ENCODE data around the gene TKFC. TPM values are rescaled to one million over a fixed set of nuclear protein-coding genes. Genes with fewer than 3 reads are reported as not detected.

Gene TKFC
- total RNA-seq, 4 donors from 2014 or later = 6.7 to 14.8 (median 11.8) TPM

GRCh38 chr11:61292356-61292755 is 40.7 kb upstream of the TKFC start:
- TF ChIP-seq POLR2A (IDR thresholded peaks at IDR 0.05) (no peak), CTCF (IDR thresholded peaks at IDR 0.05 in 4 of 5, conservative IDR thresholded peaks at IDR 0.05 in 1 of 5) (no peak)
- Histone ChIP-seq H3K27ac (no peak overlapping the region), H3K36me3 (no peaks in the 10 kb centered on the region), H3K4me3 (no peak overlapping the region), H3K4me1 (peaks cover 12 to 20% of the 10 kb centered on the region in 2 donors), H3K27me3 (peaks cover 0 to 9% (median 7%) of the 10 kb centered on the region in 3 donors), H3K9me3 (no peaks in the 10 kb centered on the region)
- intact Hi-C loops (cut with DNase I; ENCODE audit: low total_unique reads) (no loop called here), in situ Hi-C loops (cut with MboI; ENCODE audit: low sequenced_read_pairs in 4 of 4) (no loop called here)
- ATAC-seq (no peak), DNase-seq (no peak)

GRCh38 chr11:61293867-61294716 is 38.9 kb upstream of the TKFC start:
- Histone ChIP-seq H3K36me3 (peaks cover 0 to 2% of the 10 kb centered on the region in 2 donors), H3K27me3 (peaks cover 0 to 9% (median 7%) of the 10 kb centered on the region in 3 donors), H3K4me1 (peaks cover 16 to 20% of the 10 kb centered on the region in 2 donors), H3K9me3 (no peaks in the 10 kb centered on the region), H3K4me3 (peak overlapping the region; percentile 45 to 72 (median 57)), H3K27ac (no peak overlapping the region)
- in situ Hi-C loops (cut with MboI; ENCODE audit: low sequenced_read_pairs in 4 of 4) (no loop called here), intact Hi-C loops (cut with DNase I; ENCODE audit: low total_unique reads) (no loop called here)
- peak; percentile 12 to 23 for ATAC-seq
- DNase-seq = peak; percentile 6 to 21
- TF ChIP-seq POLR2A (IDR thresholded peaks at IDR 0.05) (no peak), CTCF (IDR thresholded peaks at IDR 0.05 in 4 of 5, conservative IDR thresholded peaks at IDR 0.05 in 1 of 5) (no peak)

GRCh38 chr11:61294717-61295595 is 38.1 kb upstream of the TKFC start, which contains the start of gene VWCE:
Gene VWCE (minus strand): TSS chr11:61295316. CDS start chr11:61295037, 279 bp downstream.
- peaks cover 0 to 10% of the 10 kb centered on the region in 2 donors for H3K36me3 ChIP-seq
- H3K4me1 ChIP-seq = peaks cover 16 to 20% of the 10 kb centered on the region in 2 donors
- H3K4me3 ChIP-seq = peak within 1 kb of the TSS; percentile 45 to 72 (median 57)
- intact Hi-C loops (cut with DNase I; ENCODE audit: low total_unique reads) (no loop called here), in situ Hi-C loops (cut with MboI; ENCODE audit: low sequenced_read_pairs in 4 of 4) (no loop called here)
- no peaks in the 10 kb centered on the region for H3K9me3 ChIP-seq
- DNase-seq (peak in 1 of 2 donors; percentile 16), ATAC-seq (peak; percentile 20 to 39)
- no peak within 1 kb of the TSS for H3K27ac ChIP-seq
- TF ChIP-seq POLR2A (IDR thresholded peaks at IDR 0.05) (no peak), CTCF (IDR thresholded peaks at IDR 0.05 in 4 of 5, conservative IDR thresholded peaks at IDR 0.05 in 1 of 5) (no peak)
- H3K27me3 ChIP-seq = peaks cover 0 to 9% (median 7%) of the 10 kb centered on the region in 3 donors

GRCh38 chr11:61295596-61295926 is 37.5 kb upstream of the TKFC start:
- H3K27me3 ChIP-seq = peaks cover 0 to 9% (median 7%) of the 10 kb centered on the region in 3 donors
- H3K4me1 ChIP-seq = peaks cover 16 to 20% of the 10 kb centered on the region in 2 donors
- intact Hi-C loops (cut with DNase I; ENCODE audit: low total_unique reads) (no loop called here), in situ Hi-C loops (cut with MboI; ENCODE audit: low sequenced_read_pairs in 4 of 4) (no loop called here)
- peak overlapping the region; percentile 45 to 72 (median 57) for H3K4me3 ChIP-seq
- no peak overlapping the region for H3K27ac ChIP-seq
- no peaks in the 10 kb centered on the region for H3K9me3 ChIP-seq
- ATAC-seq = no peak
- TF ChIP-seq CTCF (IDR thresholded peaks at IDR 0.05 in 4 of 5, conservative IDR thresholded peaks at IDR 0.05 in 1 of 5) (no peak), POLR2A (IDR thresholded peaks at IDR 0.05) (no peak)
- no peak for DNase-seq
- peaks cover 0 to 16% of the 10 kb centered on the region in 2 donors for H3K36me3 ChIP-seq
